ENCODE measurements around the gene TTLL11.

TTLL11 gene

GRCh38 chr9:121871431-121872025 lies 221.6 kb downstream of the TTLL11 start:
- FAIRE-seq = no peak

- FAIRE-seq = no peak
Observed at GRCh38 chr9:121870271-121870670, 222.8 kb downstream of the TTLL11 start.

GRCh38 chr9:121868626-121869025 lies 224.5 kb downstream of the TTLL11 start:
- FAIRE-seq = no peak

GRCh38 chr9:121866927-121867326 lies 226.2 kb downstream of the TTLL11 start:
- no peak for FAIRE-seq

- no peak for FAIRE-seq
Observed at GRCh38 chr9:121865884-121866283, 227.2 kb downstream of the TTLL11 start.

GRCh38 chr9:121865060-121865459 lies 228.0 kb downstream of the TTLL11 start:
- FAIRE-seq = no peak

- no peak for FAIRE-seq
Observed at GRCh38 chr9:121863955-121864354, 229.2 kb downstream of the TTLL11 start.

GRCh38 chr9:121862371-121863332 lies 230.5 kb downstream of the TTLL11 start:
- FAIRE-seq = no peak

- FAIRE-seq = no peak
Observed at GRCh38 chr9:121861501-121862180, 231.5 kb downstream of the TTLL11 start.

GRCh38 chr9:121860744-121861143 lies 232.4 kb downstream of the TTLL11 start:
- FAIRE-seq = no peak

- FAIRE-seq = no peak
Observed at GRCh38 chr9:121860213-121860612, 232.9 kb downstream of the TTLL11 start.

GRCh38 chr9:121859646-121860045 lies 233.5 kb downstream of the TTLL11 start:
- no peak for FAIRE-seq

- no peak for FAIRE-seq
Observed at GRCh38 chr9:121858788-121859187, 234.3 kb downstream of the TTLL11 start.

- no peak for FAIRE-seq
Observed at GRCh38 chr9:121857928-121858327, 235.2 kb downstream of the TTLL11 start.

- FAIRE-seq = no peak
Observed at GRCh38 chr9:121855476-121855875, 237.6 kb downstream of the TTLL11 start.

GRCh38 chr9:121853617-121854395 lies 239.3 kb downstream of the TTLL11 start:
- no peak for FAIRE-seq

GRCh38 chr9:121852651-121853616 lies 240.2 kb downstream of the TTLL11 start:
- FAIRE-seq = no peak

GRCh38 chr9:121852241-121852640 lies 240.9 kb downstream of the TTLL11 start:
- FAIRE-seq = no peak

GRCh38 chr9:121851641-121852091 lies 241.4 kb downstream of the TTLL11 start:
- FAIRE-seq = no peak

GRCh38 chr9:121850366-121850765 lies 242.7 kb downstream of the TTLL11 start:
- no peak for FAIRE-seq

GRCh38 chr9:121849554-121849953 lies 243.6 kb downstream of the TTLL11 start:
- FAIRE-seq = no peak
